Epithelial cell of esophagus (primary cell): ENCODE measurements around the gene CEP72.
"Not testable (repeated sequence)": the region's sequence is repeated elsewhere in the genome, so short reads cannot be mapped to it uniquely, and the experiment has no call there.

ENCODE experiments used
- DNase-seq: peaks from one replicate; pipeline ENCODE4 v3.0.0; 2010; ENCODE audit warnings: low read depth
- H3K4me3 ChIP-seq: 2 replicates; pipeline ENCODE4 v1.5.1; 2011; ENCODE audit warnings: mild to moderate bottlenecking, low read length, control low read depth
- TF ChIP-seq, protein P1 (sequence below): IDR thresholded peaks from 2 replicates; pipeline ENCODE4 v1.5.1; 2011; ENCODE audit warnings: low read depth, mild to moderate bottlenecking, low read length, control low read depth, inconsistent platforms; ENCODE audit not compliant: insufficient read depth; ENCODE audit errors: missing control alignments

Gene CEP72

GRCh38 chr5:580436-580835 lies 31.7 kb upstream of the CEP72 start:
- H3K4me3 ChIP-seq = no peak overlapping the region
- DNase-seq = no peak
- TF ChIP-seq, protein P1, sequence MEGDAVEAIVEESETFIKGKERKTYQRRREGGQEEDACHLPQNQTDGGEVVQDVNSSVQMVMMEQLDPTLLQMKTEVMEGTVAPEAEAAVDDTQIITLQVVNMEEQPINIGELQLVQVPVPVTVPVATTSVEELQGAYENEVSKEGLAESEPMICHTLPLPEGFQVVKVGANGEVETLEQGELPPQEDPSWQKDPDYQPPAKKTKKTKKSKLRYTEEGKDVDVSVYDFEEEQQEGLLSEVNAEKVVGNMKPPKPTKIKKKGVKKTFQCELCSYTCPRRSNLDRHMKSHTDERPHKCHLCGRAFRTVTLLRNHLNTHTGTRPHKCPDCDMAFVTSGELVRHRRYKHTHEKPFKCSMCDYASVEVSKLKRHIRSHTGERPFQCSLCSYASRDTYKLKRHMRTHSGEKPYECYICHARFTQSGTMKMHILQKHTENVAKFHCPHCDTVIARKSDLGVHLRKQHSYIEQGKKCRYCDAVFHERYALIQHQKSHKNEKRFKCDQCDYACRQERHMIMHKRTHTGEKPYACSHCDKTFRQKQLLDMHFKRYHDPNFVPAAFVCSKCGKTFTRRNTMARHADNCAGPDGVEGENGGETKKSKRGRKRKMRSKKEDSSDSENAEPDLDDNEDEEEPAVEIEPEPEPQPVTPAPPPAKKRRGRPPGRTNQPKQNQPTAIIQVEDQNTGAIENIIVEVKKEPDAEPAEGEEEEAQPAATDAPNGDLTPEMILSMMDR = no peak

- no peak overlapping the region for H3K4me3 ChIP-seq
- TF ChIP-seq, protein P1 = no peak
- no peak for DNase-seq
These were observed 30.9 kb upstream of the CEP72 start for GRCh38 chr5:581266-581665.

- no peak overlapping the region for H3K4me3 ChIP-seq
- no peak for DNase-seq
- TF ChIP-seq, protein P1 = no peak
These were observed 30.2 kb upstream of the CEP72 start for GRCh38 chr5:581941-582340.

- not testable (repeated sequence) for H3K4me3 ChIP-seq, DNase-seq
These were observed 29.7 kb upstream of the CEP72 start for GRCh38 chr5:582445-582844.

- DNase-seq = no peak
- no peak overlapping the region for H3K4me3 ChIP-seq
- TF ChIP-seq, protein P1 = no peak
These were observed 29.1 kb upstream of the CEP72 start for GRCh38 chr5:582936-583635.

GRCh38 chr5:583645-584044 lies 28.5 kb upstream of the CEP72 start:
- DNase-seq = no peak
- H3K4me3 ChIP-seq = no peak overlapping the region
- TF ChIP-seq, protein P1 = no peak

- no peak overlapping the region for H3K4me3 ChIP-seq
- no peak for DNase-seq
- TF ChIP-seq, protein P1 = no peak
These were observed 27.9 kb upstream of the CEP72 start for GRCh38 chr5:584216-584615.
